ENCODE results near the gene OTUB2. TPM values are rescaled to one million over a fixed set of nuclear protein-coding genes. Genes with fewer than 3 reads are reported as not detected.

The OTUB2 gene
- total RNA-seq, 1 donor from 2014 or later, result 0.27 TPM

DNA sequence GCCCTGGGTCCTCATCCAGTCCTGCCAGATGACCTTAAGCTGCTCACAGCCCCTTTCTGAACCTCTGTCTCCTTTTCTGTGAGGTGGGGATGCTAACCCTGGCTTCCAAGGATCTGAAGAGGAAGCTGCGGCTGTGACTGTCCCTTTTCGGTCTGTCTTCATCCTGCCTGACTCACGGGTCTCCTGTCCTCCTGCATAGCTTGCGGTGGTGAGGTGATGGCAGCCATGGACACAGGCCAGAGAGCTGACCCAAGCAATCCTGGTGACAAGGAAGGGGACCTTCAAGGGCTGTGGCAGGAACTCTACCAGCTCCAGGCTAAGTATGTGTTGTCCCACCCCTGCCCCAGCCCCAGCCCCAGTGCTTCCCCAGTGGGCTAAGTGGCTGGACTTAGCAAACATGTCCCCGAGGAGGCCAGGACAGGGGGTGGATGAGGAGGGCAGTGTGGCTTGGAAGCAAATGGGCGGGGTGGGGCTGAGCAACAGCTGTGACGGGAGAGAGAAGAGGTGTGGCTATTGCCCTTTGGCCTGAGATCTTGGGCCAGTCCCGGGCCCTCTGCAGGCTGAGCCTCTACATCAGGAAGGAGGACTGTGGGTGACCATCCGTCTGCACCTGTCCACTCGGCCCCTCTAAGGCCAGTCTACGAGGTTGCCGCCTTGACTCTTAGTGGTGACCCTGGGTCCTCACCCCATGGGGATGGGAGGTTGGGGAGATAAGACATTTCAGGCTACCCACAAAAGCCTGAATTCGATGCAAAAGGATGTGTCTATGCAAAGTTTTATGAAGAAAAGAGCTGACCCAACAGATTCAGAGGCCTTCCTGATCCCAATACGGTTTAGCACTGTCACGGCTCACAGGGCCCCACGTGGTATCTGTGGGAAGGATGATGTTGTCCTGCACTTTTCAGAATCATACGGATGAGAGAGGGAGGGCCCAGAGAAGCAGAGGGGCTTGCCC is 27.9 kb upstream of the OTUB2 start:
- peaks cover 14% of the 10 kb centered on the region for H3K27me3 ChIP-seq (ENCODE audit: low read depth)
- peaks cover 58% of the 10 kb centered on the region for H3K4me1 ChIP-seq
- TF ChIP-seq, protein P1, sequence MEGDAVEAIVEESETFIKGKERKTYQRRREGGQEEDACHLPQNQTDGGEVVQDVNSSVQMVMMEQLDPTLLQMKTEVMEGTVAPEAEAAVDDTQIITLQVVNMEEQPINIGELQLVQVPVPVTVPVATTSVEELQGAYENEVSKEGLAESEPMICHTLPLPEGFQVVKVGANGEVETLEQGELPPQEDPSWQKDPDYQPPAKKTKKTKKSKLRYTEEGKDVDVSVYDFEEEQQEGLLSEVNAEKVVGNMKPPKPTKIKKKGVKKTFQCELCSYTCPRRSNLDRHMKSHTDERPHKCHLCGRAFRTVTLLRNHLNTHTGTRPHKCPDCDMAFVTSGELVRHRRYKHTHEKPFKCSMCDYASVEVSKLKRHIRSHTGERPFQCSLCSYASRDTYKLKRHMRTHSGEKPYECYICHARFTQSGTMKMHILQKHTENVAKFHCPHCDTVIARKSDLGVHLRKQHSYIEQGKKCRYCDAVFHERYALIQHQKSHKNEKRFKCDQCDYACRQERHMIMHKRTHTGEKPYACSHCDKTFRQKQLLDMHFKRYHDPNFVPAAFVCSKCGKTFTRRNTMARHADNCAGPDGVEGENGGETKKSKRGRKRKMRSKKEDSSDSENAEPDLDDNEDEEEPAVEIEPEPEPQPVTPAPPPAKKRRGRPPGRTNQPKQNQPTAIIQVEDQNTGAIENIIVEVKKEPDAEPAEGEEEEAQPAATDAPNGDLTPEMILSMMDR (IDR thresholded peaks at IDR 0.05; ENCODE audit: borderline replicate concordance), result no peak
- no peak overlapping the region for H3K27ac ChIP-seq (replicated peaks)
- intact Hi-C loops (cut with micrococcal nuclease), result loop anchor here (5.0 kb wide), 1 partner anchor 56 kb away; no protein-coding TSS in a partner anchor
- H3K36me3 ChIP-seq, result no peaks in the 10 kb centered on the region
- no peak for DNase-seq
- H3K9me3 ChIP-seq (replicated peaks), result no peaks in the 10 kb centered on the region
- no peak overlapping the region for H3K4me3 ChIP-seq

- intact Hi-C loops (cut with micrococcal nuclease), result loop anchor here (5.0 kb wide), 1 partner anchor 57 kb away; no protein-coding TSS in a partner anchor
Observed at GRCh38 chr14:93998871-93999403, 27.2 kb upstream of the OTUB2 start.

GRCh38 chr14:93999573-93999972 is 26.6 kb upstream of the OTUB2 start:
- H3K4me3 ChIP-seq, result no peak overlapping the region
- no peaks in the 10 kb centered on the region for H3K9me3 ChIP-seq (replicated peaks)
- peaks cover 14% of the 10 kb centered on the region for H3K27me3 ChIP-seq (ENCODE audit: low read depth)
- no peaks in the 10 kb centered on the region for H3K36me3 ChIP-seq
- peaks cover 58% of the 10 kb centered on the region for H3K4me1 ChIP-seq
- H3K27ac ChIP-seq (replicated peaks), result no peak overlapping the region
- TF ChIP-seq, protein P1 (IDR thresholded peaks at IDR 0.05; ENCODE audit: borderline replicate concordance), result no peak
- intact Hi-C loops (cut with micrococcal nuclease), result loop anchor here (5.0 kb wide), 1 partner anchor 57 kb away; no protein-coding TSS in a partner anchor
- DNase-seq, result no peak

More at GRCh38 chr14:93998871-93999403, 27.2 kb upstream of the OTUB2 start:
- TF ChIP-seq, protein P1 (IDR thresholded peaks at IDR 0.05; ENCODE audit: borderline replicate concordance), result no peak
- DNase-seq, result no peak
- Histone ChIP-seq H3K4me1 (peaks cover 58% of the 10 kb centered on the region), H3K36me3 (no peaks in the 10 kb centered on the region), H3K9me3 (replicated peaks) (no peaks in the 10 kb centered on the region), H3K27me3 (ENCODE audit: low read depth) (peaks cover 14% of the 10 kb centered on the region), H3K27ac (replicated peaks) (no peak overlapping the region), H3K4me3 (no peak overlapping the region)

DNA sequence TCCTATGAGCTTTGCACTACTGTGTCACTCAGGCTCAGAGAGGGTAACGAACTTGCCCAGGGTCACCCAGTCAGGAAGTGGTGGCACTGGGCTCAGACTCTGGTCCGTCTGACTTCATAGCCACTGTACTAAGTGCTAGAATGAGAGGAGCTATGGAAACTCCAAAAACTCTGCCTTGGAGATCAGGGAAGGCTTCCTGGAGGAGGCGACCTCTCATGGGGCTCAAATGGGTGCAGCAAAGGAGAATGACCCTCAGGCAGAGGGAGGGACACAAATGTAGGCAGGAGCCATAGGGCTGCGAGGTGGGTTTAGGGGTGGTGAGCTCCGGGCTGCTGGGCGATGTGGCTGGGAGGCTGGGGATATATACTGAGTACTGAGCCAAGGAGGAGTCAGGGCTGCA is 25.9 kb upstream of the OTUB2 start:
- intact Hi-C loops (cut with micrococcal nuclease), result no loop called here
- Histone ChIP-seq H3K9me3 (replicated peaks) (no peaks in the 10 kb centered on the region), H3K4me1 (peaks cover 53% of the 10 kb centered on the region), H3K36me3 (no peaks in the 10 kb centered on the region), H3K4me3 (no peak overlapping the region), H3K27me3 (ENCODE audit: low read depth) (peaks cover 14% of the 10 kb centered on the region), H3K27ac (replicated peaks) (no peak overlapping the region)
- no peak for DNase-seq
- TF ChIP-seq, protein P1 (IDR thresholded peaks at IDR 0.05; ENCODE audit: borderline replicate concordance), result no peak

DNA sequence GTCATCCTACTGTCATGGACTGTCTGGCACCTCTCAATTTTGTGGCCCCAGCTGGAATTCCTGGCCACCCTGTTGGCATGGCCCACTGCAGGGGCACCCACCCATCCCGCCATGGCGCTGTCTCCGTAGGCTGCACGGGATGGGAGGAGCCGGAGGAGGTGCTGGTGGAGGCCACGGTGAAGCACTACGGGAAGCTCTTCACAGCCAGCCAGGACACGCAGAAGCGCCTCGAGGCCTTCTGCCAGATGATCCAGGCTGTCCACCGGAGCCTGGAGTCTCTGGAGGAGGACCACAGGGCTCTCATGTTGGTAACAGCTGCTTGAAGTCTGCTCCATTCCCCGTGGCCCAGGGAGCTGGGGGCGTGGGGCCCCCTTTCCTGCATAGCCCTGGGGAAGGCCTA is 25.1 kb upstream of the OTUB2 start:
- DNase-seq, result no peak
- TF ChIP-seq, protein P1 (IDR thresholded peaks at IDR 0.05; ENCODE audit: borderline replicate concordance), result no peak
- Histone ChIP-seq H3K4me3 (no peak overlapping the region), H3K4me1 (peaks cover 45% of the 10 kb centered on the region), H3K27me3 (ENCODE audit: low read depth) (peaks cover 14% of the 10 kb centered on the region), H3K9me3 (replicated peaks) (no peaks in the 10 kb centered on the region), H3K27ac (replicated peaks) (no peak overlapping the region), H3K36me3 (no peaks in the 10 kb centered on the region)
- intact Hi-C loops (cut with micrococcal nuclease), result no loop called here
